Measurements from ENCODE around the gene TMTC1. TPM values are rescaled to one million over a fixed set of nuclear protein-coding genes. Genes with fewer than 3 reads are reported as not detected.

Gene TMTC1
- 39.4 TPM for total RNA-seq

GRCh38 chr12:29783773-29784666 lies at the start of gene TMTC1:
Gene TMTC1, minus strand, starts transcription at chr12:29783942. Its CDS starts 191 bp downstream, at chr12:29783751.

GRCh38 chr12:29497588-29497987 lies 286.2 kb downstream of the TMTC1 start, which contains the start of gene OVCH1:
Gene OVCH1, minus strand, starts transcription at chr12:29497686. Its CDS starts 0 bp downstream, at chr12:29497686.

Data from camera-type eye (tissue), 1 donor.